GM19395 (cell line): ENCODE data around the gene PRM1.
A peak's percentile ranks its signal among the peaks of the same experiment; 100 is the strongest.
"Not testable (repeated sequence)": the region's sequence is repeated elsewhere in the genome, so short reads cannot be mapped to it uniquely, and the experiment has no call there.

Experiments used
- ATAC-seq: cut with Tn5 transposase; IDR thresholded peaks from one replicate; pipeline ENCODE4 v1.9.1; 2021; ENCODE audit warnings: mild to moderate bottlenecking, moderate library complexity; ENCODE audit not compliant: unreplicated experiment

Gene PRM1

DNA sequence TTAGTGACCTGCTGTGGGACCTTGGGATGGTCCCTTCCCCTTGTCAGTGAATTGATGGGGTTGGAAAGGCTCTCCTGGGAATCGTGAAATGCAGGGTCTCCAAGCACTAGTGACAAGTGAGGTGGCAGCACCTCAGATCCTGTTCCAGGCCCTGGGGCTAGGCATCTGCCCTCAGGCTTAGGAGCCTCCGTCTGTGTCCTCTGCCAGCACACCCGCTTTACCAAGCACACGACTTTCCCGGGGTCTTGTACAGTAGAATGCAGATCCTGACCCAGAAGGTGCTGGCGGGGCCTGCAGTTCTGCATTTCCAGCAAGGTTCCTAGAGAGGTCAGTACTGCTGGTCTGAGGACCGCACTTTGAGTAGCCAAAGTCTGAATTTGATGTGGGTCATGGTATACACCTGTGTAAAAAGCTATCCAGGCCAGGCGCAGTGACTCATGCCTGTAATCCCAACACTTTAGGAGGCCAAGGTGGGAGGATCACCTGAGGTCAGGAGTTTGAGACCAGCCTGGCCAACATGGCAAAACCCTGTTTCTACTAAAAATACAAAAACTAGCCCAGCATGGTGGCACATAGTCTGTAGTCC, 33.3 kb upstream of the PRM1 start:
- ATAC-seq, result no peak

- ATAC-seq, result no peak
Measured at GRCh38 chr16:11313493-11314308, 32.6 kb upstream of the PRM1 start.

- ATAC-seq, result no peak
Measured at GRCh38 chr16:11312718-11313492, 31.8 kb upstream of the PRM1 start.

- no peak for ATAC-seq
Measured at GRCh38 chr16:11310997-11311561, 29.9 kb upstream of the PRM1 start.

- ATAC-seq, result no peak
Measured at GRCh38 chr16:11310634-11310977, 29.5 kb upstream of the PRM1 start.

GRCh38 chr16:11309895-11310633, 28.9 kb upstream of the PRM1 start:
- ATAC-seq, result peak; percentile 40

- ATAC-seq, result no peak
Measured at GRCh38 chr16:11308493-11309283, 27.6 kb upstream of the PRM1 start.

- ATAC-seq, result no peak
Measured at GRCh38 chr16:11307639-11308492, 26.7 kb upstream of the PRM1 start.

DNA sequence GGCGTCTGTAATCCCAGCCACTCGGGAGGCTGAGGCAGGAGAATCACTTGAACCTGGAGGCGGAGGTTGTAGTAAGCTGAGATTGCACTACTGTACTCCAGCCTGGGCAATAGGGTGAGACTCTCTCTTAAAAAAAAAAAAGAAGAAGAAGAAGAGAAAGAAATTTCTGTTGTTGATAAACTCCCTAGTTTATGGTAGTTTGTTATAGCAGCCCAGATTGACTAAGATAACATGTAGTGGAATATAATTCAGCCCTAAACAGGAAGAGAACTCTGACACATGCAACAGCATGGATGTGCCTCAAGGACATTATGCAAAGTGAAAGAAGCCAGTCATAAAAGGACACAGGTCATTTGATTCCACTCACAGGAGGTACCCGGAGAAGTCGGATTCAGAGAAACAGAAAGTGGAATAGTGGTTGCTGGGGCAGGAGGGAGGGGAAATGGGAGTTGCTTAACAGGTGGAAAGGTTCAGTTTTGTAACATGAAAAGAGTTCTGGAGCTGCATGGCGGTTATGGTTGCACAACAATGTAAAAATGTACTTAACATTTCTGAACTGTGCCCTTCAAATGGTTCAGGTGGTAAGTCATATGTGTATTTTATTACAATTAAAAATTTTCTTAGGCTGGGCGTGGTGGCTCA, 26.0 kb upstream of the PRM1 start:
- ATAC-seq, result no peak

GRCh38 chr16:11306381-11306780, 25.3 kb upstream of the PRM1 start:
- no peak for ATAC-seq

DNA sequence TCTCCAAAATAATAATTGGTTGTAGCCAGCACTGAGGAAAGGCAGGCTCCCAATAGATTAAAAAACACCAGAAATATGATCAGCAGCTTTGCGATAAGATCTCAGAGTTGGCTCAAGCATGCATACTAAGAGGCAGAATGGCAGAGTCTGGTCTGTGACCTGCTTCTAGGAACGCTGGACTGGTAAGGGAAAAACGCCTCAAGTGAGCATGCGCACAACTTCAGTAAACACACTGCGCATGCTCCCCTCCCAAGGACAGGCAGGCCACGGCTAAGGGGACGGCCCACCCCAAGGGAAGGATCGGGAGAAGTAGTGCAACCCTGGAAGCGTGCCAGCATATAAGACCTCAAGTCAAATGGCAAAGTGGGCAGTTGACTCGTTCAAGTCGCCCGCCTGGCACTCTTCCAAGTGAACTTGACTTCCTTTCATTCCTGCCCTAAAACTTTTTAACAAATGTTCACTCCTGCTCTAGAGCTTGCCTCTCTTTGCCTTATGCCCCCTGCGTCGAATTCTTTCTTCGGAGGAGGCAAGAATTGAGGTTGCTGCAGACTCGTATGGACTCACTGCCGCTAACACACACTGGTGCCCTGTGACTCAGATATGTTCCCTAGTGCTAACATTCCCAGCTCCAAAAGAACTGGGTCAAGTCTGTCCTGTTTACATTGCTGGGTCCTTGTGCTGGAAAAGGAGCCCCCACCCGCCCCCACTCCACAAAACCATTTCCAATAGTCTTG, 22.4 kb upstream of the PRM1 start:
- no peak for ATAC-seq

DNA sequence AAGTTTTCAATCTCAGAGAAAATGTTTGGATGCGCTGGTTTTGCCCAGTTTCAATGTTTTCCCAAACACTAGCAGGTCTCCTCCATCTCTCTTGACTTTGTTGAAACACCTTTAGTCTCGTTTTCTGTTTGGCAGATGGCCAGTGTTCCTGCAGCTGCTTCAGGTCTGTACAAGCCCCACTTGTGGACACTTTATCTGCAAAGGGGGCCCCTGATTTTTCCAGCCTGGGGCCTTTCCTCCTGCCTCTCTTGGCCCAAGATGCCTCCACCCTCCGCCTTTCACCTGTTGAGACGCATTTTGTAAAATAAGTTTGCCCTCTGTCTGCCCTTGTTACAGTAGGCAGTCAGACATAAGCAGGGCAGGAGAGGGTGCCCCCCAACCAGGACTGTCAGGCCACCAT, 21.8 kb upstream of the PRM1 start:
- ATAC-seq, result no peak

DNA sequence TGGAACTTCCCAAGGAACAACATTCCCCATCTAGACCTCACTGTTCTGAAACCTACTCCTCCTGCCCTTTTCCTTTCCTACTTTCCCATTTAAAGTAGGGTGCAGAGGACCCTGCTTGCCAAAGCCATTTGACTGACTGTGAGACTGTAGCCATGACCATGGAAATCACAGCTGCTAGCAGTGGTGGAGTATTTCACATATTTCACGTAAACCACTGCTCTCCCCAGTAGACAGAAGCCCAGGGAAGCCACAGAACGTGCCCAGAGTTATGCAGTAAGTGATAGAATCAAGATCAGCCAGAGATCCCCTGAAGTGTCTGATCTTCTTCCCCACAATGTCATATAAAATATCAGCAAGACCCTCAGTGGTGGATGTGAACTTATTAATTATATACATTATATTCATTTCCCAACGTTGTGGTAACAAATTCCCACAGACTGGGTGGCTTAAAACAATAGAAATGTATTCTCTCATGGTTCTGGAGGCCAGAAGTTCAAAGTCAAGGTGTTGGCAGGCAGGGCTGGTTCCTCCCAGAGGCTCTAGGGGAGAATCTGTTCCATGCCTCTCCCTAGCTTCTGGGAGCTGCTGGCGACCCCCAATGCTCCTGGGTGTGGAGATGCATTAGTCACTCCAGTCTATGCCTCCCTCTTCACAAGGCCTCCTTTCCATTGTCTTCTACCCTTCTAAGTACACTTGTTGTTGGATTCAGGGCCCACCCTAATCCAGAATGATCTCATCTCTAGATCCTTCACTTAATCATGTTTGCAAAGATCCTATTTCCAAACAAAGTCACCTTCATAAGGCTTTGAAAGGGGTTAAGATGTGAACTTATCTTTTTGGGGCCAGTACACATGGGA, 20.7 kb upstream of the PRM1 start:
- ATAC-seq, result no peak

- no peak for ATAC-seq
Measured at GRCh38 chr16:11300560-11300892, 19.4 kb upstream of the PRM1 start.

GRCh38 chr16:11299865-11300559, 18.9 kb upstream of the PRM1 start:
- ATAC-seq, result no peak

- not testable (repeated sequence) for ATAC-seq
Measured at GRCh38 chr16:11298950-11299547, 17.9 kb upstream of the PRM1 start.
